NCI-H524 treated with DMSO at 0.1 percent for 48 hours (cell line): ENCODE results near the gene CDYL.

ENCODE experiments used
- DNase-seq: peaks from one replicate; lab custom pipeline; 2025; lab: John Stamatoyannopoulos, UW

CDYL gene

GRCh38 chr6:4935975-4936680, 159.9 kb downstream of the CDYL start:
- DNase-seq: no peak

- no peak for DNase-seq
These were observed 160.5 kb downstream of the CDYL start for GRCh38 chr6:4936681-4937041.

DNA sequence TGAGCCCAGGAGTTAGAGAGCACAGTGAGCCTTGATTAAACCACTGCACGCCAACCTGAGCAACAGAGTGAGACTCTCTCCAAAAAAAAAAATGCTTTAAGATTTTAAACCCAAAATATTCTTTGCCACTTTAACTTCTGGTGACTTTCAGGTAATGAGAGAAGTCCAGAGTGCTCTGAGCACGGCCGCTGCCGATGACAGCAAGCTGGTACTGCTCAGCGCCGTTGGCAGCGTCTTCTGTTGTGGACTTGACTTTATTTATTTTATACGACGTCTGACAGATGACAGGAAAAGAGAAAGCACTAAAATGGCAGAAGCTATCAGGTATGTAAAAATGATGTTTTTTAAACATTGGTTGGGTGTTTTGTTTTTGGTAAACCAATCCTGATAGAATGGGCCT, 161.2 kb downstream of the CDYL start:
- no peak for DNase-seq

DNA sequence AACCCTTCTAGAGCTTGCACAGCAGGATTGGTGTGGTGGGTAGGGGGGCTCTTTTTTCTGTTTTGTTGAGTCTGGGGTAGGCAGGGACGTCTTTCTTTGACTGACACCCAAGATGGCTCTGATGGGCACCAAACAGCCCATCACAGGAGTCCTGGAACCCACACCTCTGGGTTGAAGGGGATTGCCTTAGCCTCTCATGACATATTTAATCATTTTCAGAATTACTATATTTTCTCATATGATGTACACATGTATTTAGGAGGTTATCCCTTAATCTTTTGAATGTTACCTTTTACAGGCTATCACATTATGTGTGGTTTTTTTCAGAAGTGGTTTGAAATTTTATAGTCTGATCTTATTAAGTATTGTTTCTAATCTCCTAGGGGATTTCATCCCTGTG, 163.0 kb downstream of the CDYL start:
- no peak for DNase-seq

- DNase-seq: no peak
These were observed 164.2 kb downstream of the CDYL start for GRCh38 chr6:4940416-4940815.

DNA sequence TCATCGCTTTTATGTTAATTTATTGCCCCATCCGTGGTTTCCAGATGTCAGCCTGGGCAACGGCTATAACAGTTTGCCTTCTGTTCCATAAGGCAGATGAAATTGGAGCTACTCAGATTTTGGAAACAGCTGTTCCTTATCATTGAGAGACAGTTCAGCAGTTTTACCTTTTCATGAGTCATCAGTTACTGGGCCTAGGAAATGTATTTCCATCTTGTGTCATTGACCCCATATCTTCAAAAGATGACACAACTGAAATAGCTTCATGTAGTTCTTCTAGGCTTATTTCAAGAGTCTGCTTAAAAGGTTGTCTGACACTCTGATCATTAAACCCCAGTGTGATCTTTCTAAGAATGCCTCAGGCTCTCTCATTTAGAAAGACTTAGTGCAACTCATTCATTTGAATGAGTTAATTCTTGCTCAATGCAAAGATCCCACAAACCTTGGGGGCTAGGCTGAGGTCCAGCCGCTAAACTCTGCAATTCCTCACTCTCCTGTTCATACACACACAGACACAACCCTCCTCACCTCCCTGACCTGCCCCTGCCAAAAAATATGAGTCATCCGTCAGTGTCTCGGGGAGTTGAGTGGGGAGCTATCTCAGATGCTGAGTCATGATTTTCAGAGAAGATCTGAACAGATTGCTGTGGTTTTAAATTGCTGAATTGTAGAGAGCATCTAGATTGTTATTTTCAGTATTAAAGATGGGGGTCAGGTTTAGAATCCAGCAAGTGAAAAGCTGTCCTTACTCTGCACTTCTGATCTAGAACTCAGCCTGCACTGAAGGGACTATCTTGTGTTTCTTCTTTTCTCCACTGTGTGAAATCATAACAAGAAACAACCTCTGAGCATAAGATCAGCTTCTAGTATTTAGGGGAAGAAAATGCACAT, 165.8 kb downstream of the CDYL start:
- peak; percentile 58 for DNase-seq

DNA sequence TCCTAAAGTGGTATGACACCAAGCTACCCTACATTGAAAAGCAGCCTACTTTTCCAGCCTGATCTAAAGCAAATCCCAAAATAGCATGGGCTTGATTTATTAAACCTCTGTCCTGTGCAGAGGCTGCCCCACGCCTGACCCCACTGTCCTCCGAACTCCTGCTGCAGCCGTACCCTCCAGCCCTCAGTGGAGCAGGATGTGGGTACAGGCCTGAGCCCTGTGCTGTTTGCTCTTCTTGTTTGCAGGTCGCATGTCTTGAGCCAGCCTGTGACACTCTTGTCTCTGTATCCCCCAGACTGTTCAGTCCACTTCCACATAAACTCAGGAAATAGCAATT, 166.4 kb downstream of the CDYL start:
- DNase-seq: no peak

- DNase-seq: no peak
These were observed 167.5 kb downstream of the CDYL start for GRCh38 chr6:4943716-4944115.

- no peak for DNase-seq
These were observed 168.1 kb downstream of the CDYL start for GRCh38 chr6:4944325-4944724.

DNA sequence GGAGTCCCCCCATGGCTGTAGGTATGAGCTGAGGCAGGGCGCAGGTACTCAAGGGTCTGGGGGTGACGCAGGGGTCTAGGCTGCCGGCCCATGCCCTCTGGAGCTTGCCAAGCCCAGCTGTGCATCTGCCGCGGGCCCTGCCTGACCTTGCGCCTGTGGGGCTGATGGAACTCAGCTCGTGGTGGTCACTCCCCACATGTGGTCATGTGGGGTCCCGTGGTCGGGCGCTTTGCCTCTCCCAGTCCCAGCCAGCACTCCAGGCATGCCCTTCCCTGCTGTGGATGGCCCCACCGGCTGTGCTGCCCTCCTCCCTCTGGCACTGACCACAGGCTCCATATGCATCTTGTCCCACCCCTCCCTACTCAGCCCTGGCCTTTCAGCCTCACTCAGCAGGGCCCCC, 170.3 kb downstream of the CDYL start:
- no peak for DNase-seq

GRCh38 chr6:4947716-4948115, 171.5 kb downstream of the CDYL start:
- DNase-seq: no peak

GRCh38 chr6:4948781-4949450, 172.7 kb downstream of the CDYL start:
- DNase-seq: no peak

GRCh38 chr6:4950076-4950475, 173.9 kb downstream of the CDYL start:
- DNase-seq: no peak

DNA sequence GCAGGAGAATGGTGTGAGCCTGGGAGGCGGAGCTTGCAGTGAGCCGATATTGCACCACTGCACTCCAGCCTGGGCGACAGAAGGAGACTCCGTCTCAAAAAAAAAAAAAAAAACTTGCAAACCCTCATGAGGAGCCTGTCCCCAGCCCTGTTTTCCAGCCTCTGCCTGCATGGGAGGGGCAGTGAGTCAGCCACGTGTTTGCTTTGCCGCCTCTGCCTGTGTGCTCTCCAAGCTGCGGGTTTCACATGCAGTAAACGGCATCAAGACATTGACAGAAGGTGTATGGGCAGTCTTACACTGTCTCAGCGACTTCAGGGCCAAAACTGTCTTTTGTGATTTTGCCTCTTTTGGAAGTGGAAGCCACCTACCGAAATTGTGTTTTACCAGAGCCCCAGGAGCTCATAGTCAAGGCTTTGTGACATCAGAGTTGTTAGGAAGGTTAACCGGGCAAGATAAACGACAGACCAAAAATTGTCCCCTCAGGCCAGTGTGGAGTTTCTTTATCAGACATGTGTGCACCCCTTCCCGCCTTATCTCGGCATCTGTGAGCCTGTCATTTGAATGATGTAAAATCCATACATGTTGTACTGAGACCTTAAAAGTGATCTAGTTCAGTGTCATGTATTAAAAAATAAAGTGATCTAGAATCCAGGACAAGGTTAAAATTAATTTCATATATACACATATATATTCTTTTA, 174.8 kb downstream of the CDYL start:
- DNase-seq: no peak

- DNase-seq: no peak
These were observed 177.2 kb downstream of the CDYL start for GRCh38 chr6:4953440-4953839.

DNA sequence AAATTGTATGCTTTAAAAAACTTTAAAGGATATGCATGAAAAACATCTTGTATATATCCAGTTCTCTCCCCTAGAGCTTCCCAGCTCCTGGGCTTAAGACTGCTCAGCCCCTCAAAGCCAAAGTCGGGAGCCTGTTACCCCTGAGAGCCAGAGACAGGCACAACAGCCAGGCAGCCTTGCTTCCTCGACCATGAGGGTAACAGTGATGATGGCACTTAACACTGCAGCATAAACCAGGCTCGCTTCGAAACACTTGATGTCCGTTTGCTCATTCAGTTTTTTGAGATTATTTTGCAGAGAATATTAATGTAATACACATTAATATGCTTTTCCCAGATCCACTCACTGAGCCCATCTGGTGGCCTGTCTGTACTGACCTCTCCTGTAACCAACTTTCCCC, 180.4 kb downstream of the CDYL start:
- no peak for DNase-seq

- no peak for DNase-seq
These were observed 181.5 kb downstream of the CDYL start for GRCh38 chr6:4957521-4958231.

GRCh38 chr6:4958624-4959023, 182.4 kb downstream of the CDYL start:
- no peak for DNase-seq

GRCh38 chr6:4961322-4962168, 185.3 kb downstream of the CDYL start:
- no peak for DNase-seq

GRCh38 chr6:4962905-4963304, 186.7 kb downstream of the CDYL start:
- DNase-seq: no peak
